Nephron progenitor cell (in vitro differentiated cells): ENCODE data around the gene RBP4.
A peak's percentile ranks its signal among the peaks of the same experiment; 100 is the strongest.
"Not testable (repeated sequence)": the region's sequence is repeated elsewhere in the genome, so short reads cannot be mapped to it uniquely, and the experiment has no call there.

Source experiments
- DNase-seq: peaks from one replicate; pipeline ENCODE4 v3.0.0; 2021
- H3K27ac Mint-ChIP-seq: 2 replicates; pipeline ENCODE4 v1.8.0; 2021; ENCODE audit warnings: mild to moderate bottlenecking, moderate library complexity, mixed read lengths
- H3K27me3 Mint-ChIP-seq: 2 replicates; pipeline ENCODE4 v1.8.0; 2021; ENCODE audit warnings: mild to moderate bottlenecking, low read depth, mixed read lengths; ENCODE audit not compliant: poor library complexity
- H3K36me3 Mint-ChIP-seq: 2 replicates; pipeline ENCODE4 v1.8.0; 2021; ENCODE audit warnings: low read depth, mixed read lengths
- H3K4me1 Mint-ChIP-seq: 2 replicates; pipeline ENCODE4 v1.8.0; 2021; ENCODE audit warnings: mixed read lengths
- H3K4me3 Mint-ChIP-seq: 2 replicates; pipeline ENCODE4 v1.8.0; 2021; ENCODE audit warnings: mild to moderate bottlenecking, moderate library complexity, mixed read lengths
- H3K9me3 Mint-ChIP-seq: 2 replicates; pipeline ENCODE4 v1.8.0; 2021; ENCODE audit warnings: mild to moderate bottlenecking, moderate library complexity, mixed read lengths
- CTCF ChIP-seq: fragments of 200-600 bp; sonication (generic); IDR thresholded peaks from 2 replicates; pipeline ENCODE4 v1.5.0; 2021; ENCODE audit warnings: antibody characterized with exemption

RBP4 gene

GRCh38 chr10:93548376-93549071 lies 52.5 kb downstream of the RBP4 start:
- H3K27me3 Mint-ChIP-seq, result peaks cover 31% of the 10 kb centered on the region
- peaks cover 8% of the 10 kb centered on the region for H3K4me1 Mint-ChIP-seq
- no peak for DNase-seq
- no peaks in the 10 kb centered on the region for H3K36me3 Mint-ChIP-seq
- no peak overlapping the region for H3K27ac Mint-ChIP-seq
- H3K9me3 Mint-ChIP-seq, result no peaks in the 10 kb centered on the region
- H3K4me3 Mint-ChIP-seq, result no peak overlapping the region
- no peak for TF ChIP-seq CTCF

GRCh38 chr10:93547522-93547921 lies 53.5 kb downstream of the RBP4 start:
- Mint-ChIP-seq H3K9me3 (no peaks in the 10 kb centered on the region), H3K4me1 (peaks cover 7% of the 10 kb centered on the region), H3K36me3 (no peaks in the 10 kb centered on the region), H3K27me3 (peaks cover 36% of the 10 kb centered on the region), H3K4me3 (no peak overlapping the region), H3K27ac (no peak overlapping the region)
- no peak for TF ChIP-seq CTCF
- DNase-seq, result no peak

GRCh38 chr10:93546995-93547394 lies 54.0 kb downstream of the RBP4 start:
- not testable (repeated sequence) for H3K4me3 Mint-ChIP-seq, H3K27ac Mint-ChIP-seq, H3K36me3 Mint-ChIP-seq, DNase-seq, H3K9me3 Mint-ChIP-seq
- Mint-ChIP-seq H3K27me3 (peaks cover 32% of the 10 kb centered on the region), H3K4me1 (peaks cover 12% of the 10 kb centered on the region)

GRCh38 chr10:93542358-93542791 lies 58.7 kb downstream of the RBP4 start:
- peak; percentile 29 for TF ChIP-seq CTCF
- H3K27ac Mint-ChIP-seq, result no peak overlapping the region
- H3K4me3 Mint-ChIP-seq, result peak overlapping the region; percentile 64
- no peak for DNase-seq
- H3K4me1 Mint-ChIP-seq, result peaks cover 13% of the 10 kb centered on the region
- peaks cover 1% of the 10 kb centered on the region for H3K9me3 Mint-ChIP-seq
- H3K27me3 Mint-ChIP-seq, result peaks cover 35% of the 10 kb centered on the region
- no peaks in the 10 kb centered on the region for H3K36me3 Mint-ChIP-seq
